ENCODE measurements around the gene C12orf57. TPM values are rescaled to one million over a fixed set of nuclear protein-coding genes. Genes with fewer than 3 reads are reported as not detected.

C12orf57 gene
- total RNA-seq, 1 experiment from 2014 or later, result 185 TPM

- DNase-seq (ENCODE audit: low read depth), result no peak
Observed at GRCh38 chr12:6936636-6937480, 7.0 kb upstream of the C12orf57 start.

- DNase-seq (ENCODE audit: low read depth), result peak; percentile 87
Observed at GRCh38 chr12:6937481-6938352, 6.1 kb upstream of the C12orf57 start.

GRCh38 chr12:6938353-6939190, 5.2 kb upstream of the C12orf57 start:
- no peak for DNase-seq (ENCODE audit: low read depth)

GRCh38 chr12:6939191-6939540, 4.7 kb upstream of the C12orf57 start:
- no peak for DNase-seq (ENCODE audit: low read depth)

- no peak for DNase-seq (ENCODE audit: low read depth)
Observed at GRCh38 chr12:6941267-6941666, 2.6 kb upstream of the C12orf57 start.

- DNase-seq (ENCODE audit: low read depth), result no peak
Observed at GRCh38 chr12:6941782-6942181, 2.0 kb upstream of the C12orf57 start.

- no peak for DNase-seq (ENCODE audit: low read depth)
Observed at GRCh38 chr12:6942331-6942665, 1.5 kb upstream of the C12orf57 start.

- peak; percentile 93 for DNase-seq (ENCODE audit: low read depth)
Observed at GRCh38 chr12:6943389-6943721, 467 bp upstream of the C12orf57 start.

- peak; percentile 90 for DNase-seq (ENCODE audit: low read depth)
Observed at GRCh38 chr12:6944381-6945186, 762 bp downstream of the C12orf57 start.

- no peak for DNase-seq (ENCODE audit: low read depth)
Observed at GRCh38 chr12:6945613-6946012, 1.8 kb downstream of the C12orf57 start.

- no peak for DNase-seq (ENCODE audit: low read depth)
Observed at GRCh38 chr12:6946033-6946919, 2.5 kb downstream of the C12orf57 start.

GRCh38 chr12:6946920-6947374, 3.1 kb downstream of the C12orf57 start:
- no peak for DNase-seq (ENCODE audit: low read depth)

GRCh38 chr12:6947615-6948014, 3.8 kb downstream of the C12orf57 start:
- no peak for DNase-seq (ENCODE audit: low read depth)

GRCh38 chr12:6948873-6949594, 5.2 kb downstream of the C12orf57 start:
- no peak for DNase-seq (ENCODE audit: low read depth)

- DNase-seq (ENCODE audit: low read depth), result no peak
Observed at GRCh38 chr12:6950401-6950801, 6.6 kb downstream of the C12orf57 start.

GRCh38 chr12:6950811-6951540, 7.2 kb downstream of the C12orf57 start, which contains the start of gene PTPN6:
Gene PTPN6, plus strand, starts transcription at chr12:6951356. Its CDS starts 157 bp downstream, at chr12:6951513.
- DNase-seq (ENCODE audit: low read depth), result no peak

- DNase-seq (ENCODE audit: low read depth), result no peak
Observed at GRCh38 chr12:6951551-6952120, 7.8 kb downstream of the C12orf57 start.
